Measurements from ENCODE around the gene TEX28. TPM values are rescaled to one million over a fixed set of nuclear protein-coding genes. Genes with fewer than 3 reads are reported as not detected.
"Not testable (repeated sequence)": the region's sequence is repeated elsewhere in the genome, so short reads cannot be mapped to it uniquely, and the experiment has no call there.

The TEX28 gene
- total RNA-seq, 4 donors from 2014 or later, result not detected

- TF ChIP-seq, protein P1, sequence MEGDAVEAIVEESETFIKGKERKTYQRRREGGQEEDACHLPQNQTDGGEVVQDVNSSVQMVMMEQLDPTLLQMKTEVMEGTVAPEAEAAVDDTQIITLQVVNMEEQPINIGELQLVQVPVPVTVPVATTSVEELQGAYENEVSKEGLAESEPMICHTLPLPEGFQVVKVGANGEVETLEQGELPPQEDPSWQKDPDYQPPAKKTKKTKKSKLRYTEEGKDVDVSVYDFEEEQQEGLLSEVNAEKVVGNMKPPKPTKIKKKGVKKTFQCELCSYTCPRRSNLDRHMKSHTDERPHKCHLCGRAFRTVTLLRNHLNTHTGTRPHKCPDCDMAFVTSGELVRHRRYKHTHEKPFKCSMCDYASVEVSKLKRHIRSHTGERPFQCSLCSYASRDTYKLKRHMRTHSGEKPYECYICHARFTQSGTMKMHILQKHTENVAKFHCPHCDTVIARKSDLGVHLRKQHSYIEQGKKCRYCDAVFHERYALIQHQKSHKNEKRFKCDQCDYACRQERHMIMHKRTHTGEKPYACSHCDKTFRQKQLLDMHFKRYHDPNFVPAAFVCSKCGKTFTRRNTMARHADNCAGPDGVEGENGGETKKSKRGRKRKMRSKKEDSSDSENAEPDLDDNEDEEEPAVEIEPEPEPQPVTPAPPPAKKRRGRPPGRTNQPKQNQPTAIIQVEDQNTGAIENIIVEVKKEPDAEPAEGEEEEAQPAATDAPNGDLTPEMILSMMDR (IDR thresholded peaks at IDR 0.05 in 4 of 5, conservative IDR thresholded peaks at IDR 0.05 in 1 of 5), result no peak
- no peak for TF ChIP-seq POLR2A (IDR thresholded peaks at IDR 0.05)
- in situ Hi-C loops (cut with MboI; ENCODE audit: low sequenced_read_pairs in 4 of 4) (no loop called here), intact Hi-C loops (cut with DNase I; ENCODE audit: low total_unique reads) (no loop called here)
- Histone ChIP-seq H3K27ac (no peak overlapping the region), H3K36me3 (no peaks in the 10 kb centered on the region), H3K9me3 (no peaks in the 10 kb centered on the region), H3K27me3 (no peaks in the 10 kb centered on the region), H3K4me1 (no peaks in the 10 kb centered on the region), H3K4me3 (no peak overlapping the region)
- ATAC-seq, result no peak
- DNase-seq, result no peak
These were observed 9.9 kb upstream of the TEX28 start for GRCh38 chrX:154304846-154305245.

DNA sequence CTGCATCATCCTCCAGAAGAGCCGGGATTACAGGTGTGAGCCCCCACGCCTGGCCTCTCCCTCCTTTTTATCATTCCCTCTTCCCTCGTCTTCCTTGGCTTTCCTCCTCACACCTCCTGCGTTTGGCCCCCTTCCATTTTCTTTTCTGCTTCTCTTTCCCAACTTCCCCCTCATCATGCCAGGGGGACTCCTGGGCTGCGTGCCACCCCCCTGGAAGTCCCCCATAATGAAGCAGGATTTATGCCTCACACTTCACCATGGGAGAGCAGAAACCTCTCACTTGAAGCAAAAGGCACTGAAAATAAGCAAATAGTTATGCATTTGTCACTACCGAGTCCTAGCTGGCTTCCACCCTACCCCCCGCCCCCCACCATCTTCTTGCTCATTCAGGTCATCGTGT, 8.6 kb upstream of the TEX28 start:
- in situ Hi-C loops (cut with MboI; ENCODE audit: low sequenced_read_pairs in 4 of 4), result no loop called here
- TF ChIP-seq, protein P1 (IDR thresholded peaks at IDR 0.05 in 4 of 5, conservative IDR thresholded peaks at IDR 0.05 in 1 of 5), result no peak
- TF ChIP-seq POLR2A (IDR thresholded peaks at IDR 0.05), result no peak
- intact Hi-C loops (cut with DNase I; ENCODE audit: low total_unique reads), result no loop called here
- no peaks in the 10 kb centered on the region for H3K9me3 ChIP-seq
- no peak for DNase-seq
- H3K36me3 ChIP-seq, result no peaks in the 10 kb centered on the region
- ATAC-seq, result no peak
- no peak overlapping the region for H3K4me3 ChIP-seq
- H3K27ac ChIP-seq, result no peak overlapping the region
- H3K4me1 ChIP-seq, result no peaks in the 10 kb centered on the region
- no peaks in the 10 kb centered on the region for H3K27me3 ChIP-seq

DNA sequence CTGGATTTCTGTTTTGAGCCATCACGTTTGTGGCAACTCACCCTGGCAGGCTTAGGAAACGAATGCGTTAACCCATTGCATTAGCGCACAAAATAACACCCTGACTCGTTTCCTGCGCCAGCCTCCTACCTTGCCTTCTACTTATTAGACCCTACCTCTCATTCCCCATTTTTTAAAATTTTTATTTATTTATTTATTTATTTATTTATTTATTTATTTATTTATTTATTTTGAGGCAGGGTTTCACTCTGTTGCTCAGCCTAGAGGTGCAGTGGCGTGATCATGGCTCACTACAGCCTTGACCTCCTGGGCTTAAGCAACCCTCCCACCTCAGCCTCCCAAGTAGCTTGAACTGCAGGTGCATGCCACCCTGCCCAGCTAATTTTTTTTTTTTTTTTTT, 8.1 kb upstream of the TEX28 start:
- H3K4me1 ChIP-seq; H3K4me3 ChIP-seq; intact Hi-C loops (cut with DNase I; ENCODE audit: low total_unique reads); H3K36me3 ChIP-seq; DNase-seq; H3K27ac ChIP-seq; H3K9me3 ChIP-seq; H3K27me3 ChIP-seq; in situ Hi-C loops (cut with MboI; ENCODE audit: low sequenced_read_pairs in 4 of 4); ATAC-seq: not testable (repeated sequence)

GRCh38 chrX:154300816-154301215, 5.9 kb upstream of the TEX28 start:
- Histone ChIP-seq H3K27ac (no peak overlapping the region), H3K4me3 (no peak overlapping the region), H3K27me3 (no peaks in the 10 kb centered on the region), H3K9me3 (no peaks in the 10 kb centered on the region), H3K36me3 (no peaks in the 10 kb centered on the region), H3K4me1 (no peaks in the 10 kb centered on the region)
- intact Hi-C loops (cut with DNase I; ENCODE audit: low total_unique reads) (no loop called here), in situ Hi-C loops (cut with MboI; ENCODE audit: low sequenced_read_pairs in 4 of 4) (no loop called here)
- TF ChIP-seq, protein P1 (IDR thresholded peaks at IDR 0.05 in 4 of 5, conservative IDR thresholded peaks at IDR 0.05 in 1 of 5), result no peak
- TF ChIP-seq POLR2A (IDR thresholded peaks at IDR 0.05), result no peak
- DNase-seq (no peak), ATAC-seq (no peak)

DNA sequence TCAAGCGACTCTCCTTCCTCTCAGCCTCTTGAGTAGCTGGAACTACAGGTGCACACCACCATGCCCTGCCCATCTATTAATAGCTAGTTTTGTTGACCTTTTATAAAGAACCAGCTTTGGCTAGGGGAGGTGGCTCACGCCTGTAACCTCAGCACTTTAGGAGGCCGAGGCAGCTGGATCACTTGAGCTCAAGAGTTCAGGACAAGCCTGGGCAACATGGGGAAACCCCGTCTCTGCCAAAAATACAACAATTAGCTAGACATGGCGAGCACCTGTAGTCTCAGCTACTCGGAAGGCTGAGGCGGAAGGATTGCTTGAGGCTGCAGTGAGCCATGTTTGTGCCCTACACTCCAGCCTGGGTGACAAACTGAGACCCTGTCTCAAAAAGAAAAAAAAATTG, 3.4 kb upstream of the TEX28 start:
- in situ Hi-C loops (cut with MboI; ENCODE audit: low sequenced_read_pairs in 4 of 4) (no loop called here), intact Hi-C loops (cut with DNase I; ENCODE audit: low total_unique reads) (no loop called here)
- no peaks in the 10 kb centered on the region for H3K36me3 ChIP-seq
- H3K27ac ChIP-seq, result no peak overlapping the region
- ATAC-seq, result no peak
- H3K4me3 ChIP-seq, result no peak overlapping the region
- H3K4me1 ChIP-seq, result no peaks in the 10 kb centered on the region
- TF ChIP-seq, protein P1 (IDR thresholded peaks at IDR 0.05 in 4 of 5, conservative IDR thresholded peaks at IDR 0.05 in 1 of 5), result no peak
- no peak for TF ChIP-seq POLR2A (IDR thresholded peaks at IDR 0.05)
- H3K9me3 ChIP-seq, result no peaks in the 10 kb centered on the region
- no peaks in the 10 kb centered on the region for H3K27me3 ChIP-seq
- no peak for DNase-seq
